ENCODE data around the gene SLC25A34.
"Not testable (repeated sequence)": the region's sequence is repeated elsewhere in the genome, so short reads cannot be mapped to it uniquely, and the experiment has no call there.

The SLC25A34 gene

DNA sequence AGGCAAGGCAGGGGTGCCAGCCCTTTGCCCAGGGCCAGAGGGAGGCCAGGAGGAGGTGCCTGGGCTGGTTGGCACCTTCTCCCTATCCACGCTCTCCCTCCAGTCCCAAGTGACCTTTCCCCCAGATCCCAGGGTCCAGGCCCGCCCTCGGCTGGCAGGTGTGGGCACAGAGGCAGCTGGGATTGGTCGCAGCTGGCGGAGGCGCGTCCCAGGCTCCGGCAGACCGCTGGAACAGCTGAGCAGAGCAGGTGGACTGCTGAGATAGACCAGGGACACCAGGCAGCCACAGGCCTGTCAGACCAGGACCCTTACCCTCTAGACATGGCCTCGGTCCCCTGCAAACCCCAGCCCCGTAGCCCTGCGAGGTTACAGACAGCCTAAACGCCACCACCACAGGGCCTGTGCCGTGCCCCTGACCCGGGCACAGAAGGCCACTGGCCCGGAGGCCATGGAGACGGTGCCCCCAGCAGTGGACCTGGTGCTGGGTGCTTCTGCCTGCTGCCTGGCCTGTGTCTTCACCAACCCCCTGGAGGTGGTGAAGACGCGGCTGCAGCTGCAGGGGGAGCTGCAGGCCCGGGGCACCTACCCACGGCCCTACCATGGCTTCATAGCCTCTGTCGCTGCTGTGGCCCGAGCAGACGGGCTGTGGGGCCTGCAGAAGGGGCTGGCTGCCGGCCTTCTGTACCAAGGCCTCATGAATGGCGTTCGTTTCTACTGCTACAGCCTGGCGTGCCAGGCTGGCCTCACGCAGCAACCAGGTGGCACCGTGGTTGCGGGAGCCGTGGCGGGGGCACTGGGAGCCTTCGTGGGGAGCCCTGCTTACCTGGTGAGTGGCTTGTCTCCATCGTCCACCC, at the start of gene SLC25A34:
TSS of gene SLC25A34 (plus strand) at position 221 of the 854 bp plus-strand sequence. CDS start at position 449, 228 bp downstream.
- DNase-seq, result no peak

DNA sequence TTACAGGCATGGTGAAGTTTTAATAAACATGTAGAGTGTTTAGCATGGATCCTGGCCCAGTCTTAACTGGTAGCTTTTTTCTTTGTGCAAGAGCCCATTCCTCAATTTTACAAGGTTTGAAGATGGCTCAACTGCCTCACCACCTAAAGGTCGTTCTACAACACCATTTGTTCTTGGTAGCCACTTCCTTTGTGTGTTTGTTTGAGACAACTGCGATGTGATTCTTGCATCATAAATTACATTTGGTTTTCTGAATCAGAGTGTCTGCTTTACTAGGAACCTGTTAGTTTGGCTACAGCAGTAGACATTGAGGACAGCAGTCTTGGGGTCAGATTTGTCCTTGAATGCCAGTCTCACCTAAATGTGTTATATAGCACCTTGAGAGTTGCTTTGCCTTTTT, 48.6 kb upstream of the SLC25A34 start:
- DNase-seq, result no peak

DNA sequence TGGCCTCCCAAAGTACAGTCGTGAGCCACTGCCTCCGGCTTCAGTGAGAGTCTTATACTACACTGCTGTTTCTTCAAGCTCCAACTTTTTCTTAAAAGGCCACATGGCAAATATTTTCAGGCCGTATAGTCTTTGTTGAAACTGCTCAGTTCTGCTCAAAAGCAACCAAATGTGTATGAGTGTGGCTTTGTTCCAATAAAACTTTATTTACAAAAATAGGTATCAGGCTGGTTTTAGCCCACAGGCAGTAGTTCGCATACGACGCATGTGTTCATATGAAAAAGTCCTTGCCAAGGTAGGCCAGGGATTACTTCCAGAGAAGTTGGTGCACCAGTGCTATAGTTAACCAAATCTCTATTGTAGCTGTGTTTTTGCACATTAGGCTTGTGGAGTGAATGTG, 45.7 kb upstream of the SLC25A34 start:
- no peak for DNase-seq

DNA sequence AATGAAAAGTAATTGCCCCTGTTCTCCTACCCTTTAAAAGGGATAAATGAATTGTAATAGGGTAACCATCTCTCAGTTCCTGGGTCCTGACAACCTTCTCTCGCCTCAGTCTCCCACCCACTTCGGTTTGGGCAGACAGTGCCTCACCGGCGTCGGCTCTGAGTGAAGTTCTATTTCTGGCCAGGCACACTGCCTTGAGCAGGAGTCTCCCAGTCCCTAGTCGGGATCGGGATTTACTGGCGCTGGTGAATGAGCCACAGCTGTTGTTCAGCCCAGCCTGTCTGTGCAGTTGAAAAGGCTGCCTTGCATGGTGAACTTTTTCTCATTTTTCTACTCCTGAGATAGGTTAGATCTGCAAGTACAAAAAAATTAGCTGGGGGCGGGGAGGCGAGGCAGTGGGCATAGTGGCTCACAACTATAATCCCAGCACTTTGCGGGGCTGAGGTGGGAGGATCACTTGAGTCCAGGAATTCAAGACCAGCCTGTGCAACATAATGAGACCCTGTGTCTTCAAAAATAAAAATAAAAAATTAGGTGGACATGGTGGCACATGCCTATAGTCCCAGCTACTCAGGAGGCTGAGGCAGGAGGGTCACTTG, 44.5 kb upstream of the SLC25A34 start:
- DNase-seq, result no peak

DNA sequence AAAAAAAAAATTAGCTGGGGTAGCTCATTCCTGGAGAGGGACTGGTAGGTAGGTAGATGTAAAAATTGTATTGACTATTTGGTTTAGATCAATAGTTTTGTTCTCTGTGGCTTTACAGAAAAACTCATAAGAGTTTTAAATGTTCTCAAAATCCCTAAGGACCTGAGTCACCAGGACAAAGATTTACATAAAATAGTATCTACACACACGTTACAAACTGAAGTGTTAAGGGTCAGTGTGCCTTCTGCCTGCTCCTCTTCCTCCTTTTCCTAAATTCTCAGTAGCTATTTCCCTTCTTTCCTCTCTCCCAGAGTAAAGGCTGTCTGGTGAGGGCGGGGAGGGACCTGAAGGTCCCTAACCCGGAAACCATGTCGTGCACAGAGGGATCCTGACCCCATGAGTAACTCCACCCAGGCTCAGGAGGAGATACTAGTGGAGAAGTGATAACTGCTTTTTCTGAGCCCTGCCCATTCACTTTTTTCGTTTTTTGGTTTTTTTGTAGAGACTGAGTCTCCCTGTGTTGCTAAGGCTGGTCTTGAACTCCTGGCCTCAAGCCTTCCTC, 43.9 kb upstream of the SLC25A34 start:
- no peak for DNase-seq

DNA sequence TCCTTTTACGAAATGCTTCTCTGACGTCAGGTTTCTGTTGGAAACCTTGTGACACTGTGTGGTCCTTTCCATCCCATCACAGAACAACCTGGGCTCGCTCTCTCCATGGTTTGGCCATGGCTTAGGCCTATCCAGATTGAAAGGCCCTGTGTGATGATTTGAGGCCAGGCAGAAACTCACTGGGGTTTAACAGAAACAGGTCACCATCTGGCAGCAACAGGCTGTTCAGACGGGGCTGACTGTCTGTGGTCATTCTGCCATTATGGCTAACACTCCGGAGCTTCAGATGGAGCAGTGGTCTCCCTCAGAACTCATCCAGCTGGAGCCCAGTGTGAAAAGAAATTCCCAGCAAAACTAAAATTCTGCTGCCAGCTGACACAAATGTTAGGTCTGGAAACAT, 42.7 kb upstream of the SLC25A34 start:
- no peak for DNase-seq

DNA sequence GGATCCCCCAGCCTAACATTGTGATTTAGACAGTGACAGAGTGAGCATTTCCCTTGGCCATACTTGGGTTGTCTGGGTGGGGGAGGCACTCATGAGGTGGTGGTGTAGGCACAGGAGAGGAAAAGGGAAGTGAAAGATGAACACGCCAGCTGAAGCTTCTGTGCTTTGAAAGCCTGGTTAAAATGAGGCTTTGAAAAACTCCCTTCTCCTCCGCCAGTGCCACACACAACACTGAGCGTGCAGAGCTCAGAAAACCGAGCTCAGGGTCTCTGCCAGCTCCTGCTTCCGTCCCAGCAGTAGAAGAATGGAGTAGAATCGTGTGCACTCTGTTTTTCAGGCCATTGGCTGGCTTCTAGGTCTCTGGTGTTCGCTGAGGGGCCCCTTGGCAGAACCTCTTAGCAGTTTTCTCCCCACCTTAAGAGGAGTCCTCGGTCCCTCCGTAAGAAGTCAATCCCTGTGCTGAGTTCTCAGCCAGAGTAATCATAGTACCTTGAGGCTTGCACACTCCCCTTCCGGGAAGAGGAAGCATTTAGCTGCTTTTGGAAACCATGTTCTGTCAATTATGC, 39.0 kb upstream of the SLC25A34 start:
- peak; percentile 12 for DNase-seq

DNA sequence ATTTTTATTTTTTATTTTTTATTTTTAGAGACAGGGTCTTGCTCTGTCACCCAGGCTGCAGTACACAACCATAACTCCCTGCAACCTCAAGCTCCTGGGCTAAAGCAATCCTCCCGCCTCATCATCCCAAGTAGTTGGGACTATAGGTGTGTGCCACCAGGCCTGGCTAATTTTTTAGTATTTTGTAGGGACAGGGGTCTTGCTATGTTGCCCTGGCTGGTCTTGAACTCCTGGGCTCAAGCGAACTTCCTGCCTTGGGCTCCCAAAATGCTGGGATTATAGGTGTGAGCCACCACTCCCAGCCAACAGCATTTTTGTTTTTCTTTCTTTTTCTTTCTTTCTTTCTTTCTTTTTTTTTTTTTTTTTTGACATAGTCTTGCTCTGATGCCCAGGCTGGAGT, 37.9 kb upstream of the SLC25A34 start:
- no peak for DNase-seq

DNA sequence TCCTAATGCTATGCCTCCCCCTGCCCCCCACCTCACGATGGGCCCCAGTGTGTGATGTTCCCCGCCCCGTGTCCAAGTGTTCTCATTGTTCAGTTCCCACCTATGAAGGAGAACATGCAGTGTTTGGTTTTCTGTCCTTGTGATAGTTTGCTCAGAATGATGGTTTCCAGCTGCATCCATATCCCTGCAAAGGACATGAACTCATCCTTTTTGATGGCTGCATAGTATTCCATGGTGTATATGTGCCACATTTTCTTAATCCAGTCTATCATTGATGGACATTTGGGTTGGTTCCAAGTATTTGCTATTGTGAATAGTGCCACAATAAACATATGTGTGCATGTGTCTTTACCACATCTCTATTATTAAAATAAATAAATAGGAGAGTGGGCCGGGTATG, 36.7 kb upstream of the SLC25A34 start:
- not testable (repeated sequence) for DNase-seq

DNA sequence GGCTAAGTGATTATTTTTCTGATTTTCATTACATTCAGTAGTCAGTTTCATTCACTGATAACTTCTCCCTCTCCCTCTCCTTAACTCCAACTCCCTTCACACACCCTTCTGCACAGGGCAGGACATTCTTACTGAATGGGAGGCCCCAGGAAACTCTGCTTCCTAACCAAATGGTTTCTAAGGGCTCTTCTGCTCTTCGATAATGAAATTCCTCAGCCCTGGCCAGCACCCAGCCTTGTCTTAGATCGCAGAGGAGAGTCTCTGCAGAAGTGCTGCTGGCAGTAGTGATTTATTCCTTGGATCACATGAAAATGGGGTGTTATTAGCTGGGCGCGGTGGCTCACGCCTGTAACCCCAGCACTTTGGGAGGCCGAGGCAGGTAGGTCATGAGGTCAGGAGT, 35.5 kb upstream of the SLC25A34 start:
- DNase-seq, result no peak

DNA sequence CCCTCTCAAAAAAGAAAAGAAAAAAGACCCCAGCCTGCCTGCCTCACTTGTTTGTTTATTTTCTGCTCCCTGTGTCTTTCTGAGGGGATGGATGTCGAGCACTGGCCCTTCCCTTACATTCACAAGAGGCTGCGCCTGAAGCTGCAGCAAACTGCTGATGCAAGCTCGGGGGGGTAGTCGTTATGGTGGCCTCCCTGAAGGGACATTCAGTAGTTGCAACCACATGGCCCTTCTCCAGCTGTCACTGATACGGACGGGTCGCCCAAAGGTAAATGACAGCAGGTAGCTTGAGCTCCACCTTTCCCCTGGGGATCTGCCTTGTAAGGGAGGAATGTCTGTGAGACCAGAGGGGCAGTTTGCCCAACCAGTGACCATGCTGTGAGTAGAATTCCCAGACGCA, 34.3 kb upstream of the SLC25A34 start:
- no peak for DNase-seq

DNA sequence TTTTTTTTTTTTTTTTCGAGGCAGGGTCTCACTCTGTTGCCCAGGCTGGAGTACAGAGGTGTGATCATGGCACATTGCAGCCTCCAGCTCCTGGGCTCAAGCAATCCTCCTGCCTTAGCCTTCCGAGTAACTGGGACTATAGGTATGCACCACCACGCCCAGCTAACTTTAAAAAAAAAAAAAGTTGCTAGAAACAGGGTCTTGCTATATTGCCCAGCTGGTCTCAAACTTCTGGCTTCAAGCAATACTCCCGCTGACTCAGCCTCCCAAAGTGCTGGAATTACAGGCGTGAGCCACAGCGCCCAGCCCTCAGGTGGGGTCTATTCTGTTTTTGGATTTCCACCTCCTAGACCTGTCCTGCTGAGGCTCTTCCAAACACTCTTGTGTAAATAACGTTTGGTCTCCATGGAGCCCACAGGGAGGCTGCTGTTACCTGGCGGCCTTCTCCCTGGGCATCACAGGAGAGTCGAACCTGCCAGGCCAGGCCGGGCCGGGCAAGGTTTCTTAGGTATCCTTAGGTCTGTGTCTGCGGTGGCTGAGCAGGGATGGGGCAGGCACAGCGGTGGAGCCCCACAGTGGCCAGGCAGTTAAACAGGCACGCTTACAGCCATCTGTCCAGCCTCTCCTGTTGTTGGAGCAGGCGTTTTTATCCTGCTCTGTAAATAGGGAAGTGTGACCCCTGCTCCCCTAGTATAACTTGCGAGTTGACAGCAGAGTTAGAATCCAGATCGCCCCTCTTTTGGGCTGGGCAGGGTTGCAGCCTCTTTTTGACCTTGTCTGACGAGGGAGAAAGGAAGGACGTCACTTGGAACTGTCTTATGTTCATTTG, 33.1 kb upstream of the SLC25A34 start:
- no peak for DNase-seq

DNA sequence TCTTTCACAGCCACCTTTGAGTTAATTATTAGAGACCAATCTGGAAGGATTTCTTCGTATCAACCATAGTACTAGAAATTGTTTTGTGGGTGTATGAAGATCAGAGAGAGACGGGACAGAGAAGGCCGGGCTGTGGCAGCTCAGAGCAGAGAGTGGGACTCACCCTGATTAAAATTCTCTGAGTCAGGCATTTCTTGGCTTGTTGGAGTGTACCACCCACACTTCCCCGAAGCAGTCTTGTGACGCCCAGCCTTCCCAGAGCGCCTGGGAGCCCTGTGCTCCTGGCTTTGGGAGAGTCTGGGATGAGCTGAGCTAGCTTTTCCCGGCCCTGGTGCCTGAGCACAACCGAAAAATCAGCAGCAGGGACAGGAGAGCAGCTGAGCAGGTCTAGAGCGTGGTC, 32.5 kb upstream of the SLC25A34 start:
- DNase-seq, result no peak

DNA sequence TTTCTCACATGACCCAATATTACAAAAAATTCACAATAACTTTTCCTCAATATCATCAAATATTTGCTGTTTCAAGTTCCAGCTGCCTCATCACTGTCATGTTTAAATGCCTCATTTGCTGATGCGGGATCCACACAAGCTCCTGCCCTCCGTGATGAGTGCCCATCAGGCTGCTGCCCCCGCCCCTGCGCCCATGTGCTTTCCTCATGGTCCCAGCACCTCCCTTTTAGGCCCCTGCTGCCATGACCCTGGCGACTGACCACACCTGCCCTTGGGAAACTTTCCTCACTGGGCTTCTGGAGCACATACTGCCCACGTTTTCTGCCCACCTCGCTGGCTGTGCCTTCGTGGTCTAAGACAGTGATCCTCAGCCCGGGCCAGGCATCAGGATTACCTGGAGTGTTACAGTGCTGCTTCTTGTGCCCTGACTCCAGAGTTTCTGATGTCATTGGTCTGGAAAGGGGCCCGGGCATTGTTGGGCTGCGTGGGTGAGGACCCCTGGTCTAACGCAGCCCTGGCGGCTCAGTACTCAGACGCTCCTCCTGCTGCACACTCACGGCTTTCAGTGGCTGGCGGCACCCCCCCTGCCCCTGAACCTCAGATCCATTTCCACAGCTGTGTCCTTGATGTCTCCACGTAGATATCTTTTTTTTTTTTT, 31.4 kb upstream of the SLC25A34 start:
- DNase-seq, result no peak

DNA sequence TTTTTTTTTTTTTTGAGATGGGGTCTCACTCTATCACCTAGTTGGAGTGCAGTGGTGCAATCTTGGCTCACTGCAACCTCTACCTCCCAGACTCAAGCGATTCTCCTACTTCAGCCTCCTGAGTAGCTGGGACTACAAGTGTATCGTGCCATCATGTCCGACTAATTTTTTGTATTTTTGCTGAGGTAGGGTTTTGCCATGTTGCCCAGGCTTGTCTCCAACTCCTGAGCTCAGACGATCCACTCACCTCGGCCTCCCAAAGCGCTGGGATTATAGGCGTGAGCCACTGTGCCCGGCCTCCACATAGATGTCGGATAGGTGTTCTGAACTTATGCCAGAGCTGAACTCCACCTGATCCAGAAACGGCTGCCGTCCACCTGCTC, 30.9 kb upstream of the SLC25A34 start:
- no peak for DNase-seq

DNA sequence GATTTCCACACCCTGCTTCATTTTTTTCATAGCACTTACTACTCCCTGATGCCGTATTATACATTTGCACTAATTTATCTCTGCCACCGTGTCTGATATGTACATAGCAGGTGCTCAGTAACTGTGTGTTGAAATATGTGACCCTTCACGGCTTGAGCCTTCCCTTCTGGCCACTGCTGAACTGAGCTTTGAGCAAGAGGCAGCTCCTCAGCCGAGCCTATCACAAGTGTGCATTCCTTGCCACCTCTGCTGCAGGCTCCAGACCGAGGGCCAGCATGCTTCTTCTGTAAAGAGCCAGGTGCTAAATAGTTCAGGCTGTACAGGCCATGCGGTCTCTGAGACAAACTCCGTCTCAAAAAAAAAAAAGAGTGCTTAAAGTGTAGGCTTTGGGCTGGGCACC, 29.3 kb upstream of the SLC25A34 start:
- no peak for DNase-seq

DNA sequence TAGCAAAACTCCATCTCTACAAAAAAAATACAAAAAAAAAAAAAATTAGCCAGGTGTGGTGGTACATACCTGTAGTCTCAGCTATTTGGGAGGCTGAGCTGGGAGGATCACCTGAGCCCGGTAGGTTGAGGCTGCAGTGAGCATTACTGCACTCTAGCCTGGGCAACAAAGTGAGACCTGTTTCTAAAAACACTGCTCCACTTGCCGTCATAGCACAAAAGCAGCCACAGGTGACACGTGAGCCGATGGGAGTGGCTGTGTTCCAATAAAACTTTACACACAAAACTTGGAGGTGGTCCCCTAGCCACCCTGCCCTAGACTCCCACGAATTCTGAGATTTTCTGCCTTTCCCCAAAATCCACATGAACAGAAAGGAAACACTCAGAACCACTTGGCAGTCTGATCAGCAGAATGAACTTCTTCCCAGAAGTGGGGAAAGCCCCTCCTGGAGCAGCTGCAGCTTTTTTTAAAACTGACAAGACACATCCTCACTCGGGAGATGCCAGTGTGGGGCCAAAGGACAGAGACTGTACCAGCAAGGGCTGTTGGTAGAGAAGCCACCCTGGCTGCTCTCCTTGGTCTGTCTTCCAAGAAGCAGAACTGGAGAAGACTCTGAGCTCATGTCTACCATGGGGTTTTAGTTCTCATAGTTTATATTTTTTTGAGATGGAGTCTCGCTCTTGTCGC, 28.7 kb upstream of the SLC25A34 start:
- no peak for DNase-seq

DNA sequence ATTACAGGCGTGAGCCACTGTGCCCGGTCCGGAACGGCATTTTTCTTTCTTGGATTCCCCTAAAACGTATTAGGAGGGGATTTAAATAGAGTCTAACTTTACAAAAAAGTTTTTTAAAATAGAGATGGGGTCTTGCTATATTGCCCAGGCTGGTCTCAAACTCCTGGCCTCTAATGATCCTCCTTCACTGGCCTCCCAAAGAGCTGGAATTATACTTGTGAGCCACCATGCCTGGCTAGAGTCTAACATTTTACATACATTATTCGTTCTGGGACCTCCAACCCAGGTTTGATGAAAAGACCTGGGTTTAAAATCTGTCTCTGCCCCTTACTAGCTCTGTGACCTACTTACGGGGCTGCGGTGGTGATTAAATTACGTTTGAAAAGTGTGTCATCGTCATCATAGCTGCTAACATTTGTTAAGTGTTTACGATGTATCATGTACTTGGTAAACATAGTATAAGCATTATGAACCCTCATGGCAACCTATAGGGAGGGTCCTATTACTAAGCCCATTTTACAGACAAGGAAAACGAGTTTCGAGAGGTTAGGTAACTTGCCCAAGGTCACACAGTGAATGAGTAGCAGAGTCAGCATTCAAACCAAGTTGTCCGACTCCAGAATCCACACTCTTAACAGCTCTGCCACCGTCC, 27.4 kb upstream of the SLC25A34 start:
- DNase-seq, result no peak

DNA sequence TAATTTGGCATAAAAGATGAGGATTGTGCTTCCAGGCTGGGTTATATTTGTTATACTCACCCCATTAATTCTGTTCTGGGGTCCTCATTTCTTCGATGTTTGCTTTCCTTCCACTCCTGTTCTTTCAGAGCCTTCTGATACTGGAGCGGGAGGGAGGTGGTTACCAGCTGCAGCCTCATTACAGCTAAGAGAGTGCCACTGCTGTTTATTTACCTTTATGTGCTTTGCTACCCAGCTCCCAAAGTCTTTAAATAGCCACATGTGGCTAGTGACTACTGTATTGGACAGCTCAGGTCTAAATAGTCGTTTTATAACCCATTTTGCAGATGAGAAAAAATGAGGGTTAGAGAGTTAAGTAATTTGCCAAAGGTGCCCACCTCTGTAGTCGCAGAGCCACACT, 26.8 kb upstream of the SLC25A34 start:
- DNase-seq, result no peak

DNA sequence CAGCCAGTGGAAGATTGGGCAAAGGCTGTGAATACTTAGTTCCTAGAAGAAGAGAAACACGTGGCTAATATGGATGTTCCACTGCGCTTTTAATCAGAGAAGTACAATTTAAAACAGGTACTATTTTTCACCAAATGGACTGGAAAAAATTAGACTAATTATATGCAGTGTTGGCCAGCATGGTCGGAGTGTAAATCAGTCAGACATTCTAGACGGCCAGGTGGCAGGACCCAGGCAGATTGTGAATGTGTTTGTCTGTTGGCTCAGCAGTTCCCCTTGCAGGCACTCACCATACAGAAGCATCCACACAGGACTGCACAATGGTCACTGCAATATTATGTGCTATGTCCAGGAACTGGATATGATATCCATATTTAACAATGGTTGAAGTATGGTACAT, 23.9 kb upstream of the SLC25A34 start:
- DNase-seq, result no peak

DNA sequence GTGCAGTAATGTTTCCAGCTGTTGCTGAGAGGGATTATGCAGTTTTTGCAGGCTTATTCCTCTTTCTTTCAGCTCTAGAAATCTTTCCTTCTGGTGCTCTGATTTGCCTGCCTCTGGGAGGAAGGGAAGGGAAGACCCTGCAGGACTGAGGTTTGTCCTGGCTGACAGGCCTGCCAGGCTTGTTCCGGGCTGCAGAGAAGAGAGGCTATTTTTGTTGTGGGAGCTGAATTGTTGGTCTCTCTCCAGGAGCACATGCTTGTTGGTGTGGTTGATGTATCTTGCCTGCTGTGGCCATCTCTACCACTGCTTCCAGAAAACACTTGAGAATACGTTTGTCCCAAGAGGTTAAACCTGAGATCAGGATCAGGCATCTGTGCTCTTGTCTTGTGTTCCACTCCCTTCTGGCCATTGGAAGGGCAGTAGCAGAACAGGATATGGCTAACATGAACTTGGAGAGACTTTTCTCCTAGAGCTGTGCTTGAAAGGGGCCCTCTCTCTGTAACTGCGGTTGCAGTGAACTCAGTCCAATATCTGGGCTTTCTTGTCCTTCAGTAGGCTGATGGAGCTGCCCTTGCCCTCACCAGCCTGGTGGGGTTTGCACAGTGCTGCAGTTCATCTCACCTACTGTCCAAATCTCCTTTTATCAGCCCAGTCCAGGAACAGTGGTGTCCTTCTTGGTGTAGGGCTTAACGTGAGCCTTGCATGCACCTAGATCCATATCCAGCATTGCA, 21.5 kb upstream of the SLC25A34 start:
- DNase-seq, result no peak

Data from activated CD4-positive, alpha-beta T cell treated with anti-CD3 and anti-CD28 coated beads, Interleukin-2, amount 50 U/mL, for 4 hours (primary cell).